ENCODE data around the gene SDF4. TPM values are rescaled to one million over a fixed set of nuclear protein-coding genes. Genes with fewer than 3 reads are reported as not detected.

The SDF4 gene
- total and polyA plus RNA-seq, 2 of the 8 experiments (the other 6 are each of a cell fraction or from before 2014, with no cell fraction given), result 45.5 to 75.6 TPM

DNA sequence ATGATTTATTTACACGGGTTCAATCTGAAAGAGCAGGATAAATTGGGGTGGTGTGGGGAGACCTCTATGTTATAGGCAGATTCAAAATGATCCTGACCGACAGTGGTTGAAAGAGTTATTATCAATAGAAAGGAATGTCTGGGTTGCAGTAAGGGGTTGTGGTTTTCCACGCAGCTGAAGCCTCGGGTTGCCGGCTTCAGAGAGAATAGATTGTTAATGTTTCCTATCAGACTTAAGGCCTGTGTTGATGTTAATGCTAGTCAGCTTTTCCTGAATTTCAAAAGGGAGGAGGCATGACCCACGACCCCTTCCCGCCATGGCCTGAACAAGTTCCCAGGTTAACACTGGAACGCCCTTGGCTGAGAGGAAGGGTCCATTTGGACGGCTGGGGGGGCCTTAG is 44.0 kb upstream of the SDF4 start:
- Histone ChIP-seq H2BK12ac (ENCODE audit: low read depth, low read length) (no peak overlapping the region), H3K4me3 (ENCODE audit: extremely low read depth in 1 of 4, insufficient read depth in 2 of 4, low read depth in 3 of 4, low read length in 4 of 4) (no peak overlapping the region), H2BK15ac (ENCODE audit: low read length) (no peak overlapping the region), H3K4ac (replicated peaks; ENCODE audit: insufficient read length, low read depth, low read length) (no peak overlapping the region), H4K8ac (ENCODE audit: extremely low read depth, insufficient read depth, low read length) (no peak overlapping the region), H3K56ac (replicated peaks; ENCODE audit: insufficient read length, low read depth, low read length) (no peak overlapping the region), H3K36me3 (ENCODE audit: control insufficient read depth in 2 of 4, insufficient read depth in 4 of 4, low read length in 3 of 4) (no peaks in the 10 kb centered on the region), H2AK5ac (ENCODE audit: low read depth, low read length) (no peak overlapping the region), H4K5ac (ENCODE audit: insufficient read length, low read depth, low read length) (no peak overlapping the region), H3K9me3 (ENCODE audit: insufficient read depth in 2 of 2, low read depth in 1 of 2, low read length in 1 of 2) (no peaks in the 10 kb centered on the region), H2BK5ac (ENCODE audit: low read depth, low read length) (no peak overlapping the region), H3K14ac (ENCODE audit: insufficient read length) (no peak overlapping the region), H2BK120ac (replicated peaks; ENCODE audit: low read depth, low read length) (no peak overlapping the region), H3K79me1 (ENCODE audit: low read depth, low read length) (peaks cover 12% of the 10 kb centered on the region), H3K9ac (replicated peaks in 1 of 4; ENCODE audit: extremely low read depth in 1 of 4, low read depth in 3 of 4, low read length in 3 of 4) (no peak overlapping the region), H3K27ac (ENCODE audit: low read depth, low read length) (no peak overlapping the region), H3K23ac (ENCODE audit: insufficient read length) (no peak overlapping the region), H3K79me2 (ENCODE audit: control insufficient read depth in 1 of 2, insufficient read depth in 2 of 2, low read length in 2 of 2) (peaks cover 11 to 27% of the 10 kb centered on the region in 2 experiments; a peak in 3 of 4 replicates), H2BK20ac (ENCODE audit: low read length) (no peak overlapping the region), H3K18ac (ENCODE audit: extremely low read depth, low read length) (no peak overlapping the region), H3K4me1 (replicated peaks in 1 of 4; ENCODE audit: control insufficient read depth in 3 of 4, insufficient read depth in 4 of 4, low read length in 3 of 4) (peaks cover 0 to 17% (median 8%) of the 10 kb centered on the region in 4 experiments; a peak in 5 of 7 replicates), H3K27me3 (replicated peaks in 1 of 4; ENCODE audit: control insufficient read depth in 3 of 4, extremely low read depth in 1 of 4, insufficient read depth in 3 of 4, low read length in 3 of 4) (no peaks in the 10 kb centered on the region; a peak in 1 of 7 replicates), H3K23me2 (ENCODE audit: low read depth, low read length) (peaks cover 11% of the 10 kb centered on the region; the same call in 1 of the 2 replicates), H2AFZ (ENCODE audit: low read length) (no peak overlapping the region), H4K20me1 (replicated peaks in 1 of 2; ENCODE audit: control insufficient read depth in 1 of 2, insufficient read depth in 2 of 2, low read length in 2 of 2) (peaks cover 12 to 17% of the 10 kb centered on the region in 2 experiments), H3K4me2 (ENCODE audit: insufficient read depth in 1 of 2, low read depth in 2 of 2, low read length in 2 of 2) (no peak overlapping the region), H4K91ac (replicated peaks; ENCODE audit: insufficient read length, low read length) (no peak overlapping the region)
- DNase-seq (ENCODE audit: low read depth in 1 of 2, low spot score in 2 of 2) (no peak), FAIRE-seq (no peak)
- ChIA-PET POLR2A (ENCODE audit: partially characterized antibody) (interaction anchor here (3.0 kb wide), 1 partner anchor 10 kb away, joined by 12 read pairs; no protein-coding TSS in a partner anchor), CTCF (ENCODE audit: partially characterized antibody) (interaction anchor here (0.9 to 1.7 kb wide), 3 partner anchors 9 to 12 kb away, joined by 3 to 6 read pairs (median 4); no protein-coding TSS in a partner anchor)
- WGBS, 2 experiments (ENCODE audit: extremely low coverage in 1 of 2, insufficient coverage in 1 of 2, insufficient read length in 1 of 2, insufficient replicate concordance in 2 of 2, low coverage in 1 of 2, low lambda C conversion rate in 2 of 2, missing lambda C conversion rate in 1 of 2), result 92% methylated on average over 9 of the region's 9 CpGs; no CpG with 5 or more reads in 1 of the 2 experiments
- no peak for TF ChIP-seq CREB1 (IDR thresholded peaks at IDR 0.05)
- no peak for TF ChIP-seq CTCF (IDR thresholded peaks at IDR 0.05; ENCODE audit: control extremely low read depth in 1 of 3, insufficient read depth in 1 of 3, low read depth in 1 of 3, low read length in 3 of 3)
- TF ChIP-seq SIN3A (conservative IDR thresholded peaks at IDR 0.05 in 1 of 2, IDR thresholded peaks at IDR 0.05 in 1 of 2; ENCODE audit: low read depth in 1 of 2, low read length in 2 of 2), result no peak
- TF ChIP-seq HDAC6 (IDR thresholded peaks at IDR 0.05; ENCODE audit: low read depth, low read length), result no peak
- no peak for TF ChIP-seq YY1 (IDR thresholded peaks at IDR 0.05; ENCODE audit: low read depth, low read length)
- TF ChIP-seq MAX (IDR thresholded peaks at IDR 0.05), result no peak
- no peak for TF ChIP-seq SRF (IDR thresholded peaks at IDR 0.05; ENCODE audit: low read depth, low read length)
- no peak for TF ChIP-seq KDM1A (IDR thresholded peaks at IDR 0.05; ENCODE audit: borderline replicate concordance, low read length)
- no peak for TF ChIP-seq FOSL1 (IDR thresholded peaks at IDR 0.05; ENCODE audit: insufficient read depth, low read depth, low read length)
- TF ChIP-seq TAF7 (optimal IDR thresholded peaks at IDR 0.05; ENCODE audit: borderline replicate concordance, low read depth, low read length), result no peak
- TF ChIP-seq CHD2 (IDR thresholded peaks at IDR 0.05; ENCODE audit: low read length), result no peak

Data from H1 (cell line).